GM19455 (cell line): Measurements from ENCODE around the gene CLCNKA.

Experiments
- ATAC-seq: cut with Tn5 transposase; IDR thresholded peaks from one replicate; pipeline ENCODE4 v1.9.1; 2021; ENCODE audit not compliant: unreplicated experiment

CLCNKA gene

DNA sequence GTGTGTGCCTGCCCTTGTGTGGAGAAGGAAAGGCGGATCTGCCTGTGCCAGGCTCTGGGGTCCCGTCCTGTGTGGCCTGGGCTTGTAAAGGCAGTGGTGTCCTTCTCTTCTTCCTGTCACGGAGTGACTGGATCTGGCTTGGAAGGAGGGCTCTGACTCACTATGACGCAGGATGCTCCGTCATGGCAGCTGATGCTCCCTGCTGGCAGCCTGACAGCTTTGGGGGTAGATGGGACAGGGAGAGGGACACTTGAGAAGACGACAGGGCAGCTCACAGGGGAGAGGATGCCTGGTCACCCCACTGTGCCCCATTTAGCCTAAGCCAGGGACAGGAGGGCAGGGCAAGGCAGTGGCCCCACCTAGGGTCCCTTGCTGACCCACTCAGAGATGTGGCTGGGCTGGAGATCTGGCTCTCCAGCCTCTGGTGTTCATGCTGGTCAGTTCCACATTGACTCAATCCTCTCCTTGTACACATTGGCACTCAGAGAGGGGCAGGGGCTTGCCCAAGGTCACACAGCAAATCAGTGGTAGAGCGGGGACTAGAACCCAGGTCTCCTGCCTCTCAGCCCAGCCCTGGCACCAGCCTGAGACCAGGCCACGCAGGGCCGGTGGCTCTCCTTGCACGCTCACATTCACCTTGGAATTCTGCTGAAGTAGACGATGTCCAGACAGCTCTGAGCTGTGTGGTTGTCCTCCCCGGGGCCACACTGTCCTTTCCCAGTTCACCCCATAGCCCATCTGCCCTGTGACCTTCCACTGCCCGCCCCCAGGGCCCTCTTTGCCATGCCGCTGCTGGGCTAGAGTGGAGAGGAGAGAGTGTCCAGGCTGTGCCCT, 54.4 kb downstream of the CLCNKA start:
- no peak for ATAC-seq

DNA sequence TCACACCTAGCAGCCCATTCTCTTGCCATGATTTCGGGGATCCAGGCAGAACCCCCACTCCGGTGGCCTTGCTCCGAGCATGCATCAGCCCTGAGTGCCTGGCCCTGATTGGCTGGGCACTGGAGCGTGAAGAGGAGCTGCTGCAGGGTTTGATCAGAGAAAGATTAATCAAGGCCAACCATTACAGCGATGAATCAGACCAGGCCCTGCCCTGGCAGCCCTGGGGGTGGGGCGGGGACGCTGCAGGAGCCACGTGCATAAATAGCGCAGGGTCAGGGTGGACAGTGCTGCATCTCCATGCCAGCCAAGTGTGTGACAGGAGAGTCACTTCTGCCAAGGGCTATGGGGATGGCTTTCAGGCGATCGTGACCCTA, 55.0 kb downstream of the CLCNKA start:
- no peak for ATAC-seq

DNA sequence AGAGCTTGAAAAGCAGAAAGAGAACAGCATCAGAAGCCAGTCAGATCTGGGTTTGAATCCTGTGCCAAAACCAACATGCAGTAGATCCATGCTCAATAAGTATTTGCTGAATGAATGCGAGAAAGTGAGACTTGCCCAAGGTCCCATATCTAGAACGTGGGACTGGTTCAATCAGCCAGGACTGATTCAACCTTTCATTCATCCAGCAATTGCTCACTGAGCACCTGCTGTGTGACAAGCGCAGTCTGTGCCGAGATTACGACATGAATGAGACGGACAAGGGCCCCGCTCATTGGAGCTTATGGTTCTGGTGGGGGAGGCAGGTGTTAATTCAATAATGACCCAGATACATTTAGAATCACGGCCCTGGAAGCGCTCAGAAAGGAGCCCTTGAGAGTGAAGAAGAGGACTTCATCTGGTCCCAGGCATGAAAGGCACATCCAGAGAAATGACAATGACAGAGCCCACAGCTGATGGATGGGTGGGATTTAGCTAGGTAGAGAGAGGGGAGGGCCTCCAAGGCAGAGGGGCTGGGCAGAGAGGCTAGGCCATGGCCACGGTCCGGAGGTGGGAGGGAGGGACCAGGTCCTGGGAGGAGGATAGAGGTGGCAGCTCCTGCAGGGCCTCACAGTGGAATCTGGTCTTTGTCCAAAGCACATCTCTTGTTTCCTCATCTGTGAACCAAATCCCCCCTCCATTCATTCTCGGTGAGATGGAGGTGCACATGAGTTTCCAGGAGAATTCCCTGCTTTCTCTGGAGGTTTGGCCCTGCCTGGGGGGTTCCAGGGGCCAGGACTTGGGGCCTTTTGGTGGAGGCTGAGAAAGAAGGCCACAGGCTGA, 55.8 kb downstream of the CLCNKA start:
- no peak for ATAC-seq

DNA sequence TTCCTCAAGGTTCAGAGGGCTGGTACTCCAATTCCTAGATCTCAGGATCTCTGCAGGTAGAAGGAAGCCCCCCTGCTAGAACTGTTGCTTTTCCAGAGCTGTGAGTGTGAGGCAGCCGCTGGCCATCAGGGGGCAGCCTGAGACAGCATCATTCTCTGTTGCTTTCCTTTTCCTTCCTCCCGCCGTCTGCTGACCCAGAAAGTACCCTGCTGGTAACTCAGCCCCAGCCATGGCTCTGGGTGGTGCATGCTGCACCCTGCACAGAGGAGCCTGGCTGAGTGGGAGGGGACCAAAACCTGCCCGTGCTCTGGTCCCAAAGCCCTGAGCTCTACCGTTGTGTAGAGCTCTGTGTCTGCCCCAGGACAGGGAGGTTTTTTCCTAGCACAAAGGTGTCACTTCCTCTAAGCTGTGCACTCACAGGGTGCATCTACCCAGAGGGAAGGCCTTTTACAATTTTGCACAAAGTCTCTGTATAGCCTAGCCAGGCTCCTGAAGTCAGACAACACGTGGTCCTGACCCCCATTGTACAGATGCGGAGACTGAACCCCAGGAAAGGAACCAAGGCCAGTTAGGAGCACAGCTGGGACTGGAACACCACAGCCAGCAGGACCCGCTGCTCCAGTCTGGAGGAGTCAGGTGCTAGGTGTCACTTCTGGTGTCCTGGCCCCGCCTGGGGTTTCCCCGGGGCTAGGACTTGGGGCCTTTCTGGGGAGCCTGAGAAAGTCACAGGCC, 57.3 kb downstream of the CLCNKA start:
- ATAC-seq = no peak

DNA sequence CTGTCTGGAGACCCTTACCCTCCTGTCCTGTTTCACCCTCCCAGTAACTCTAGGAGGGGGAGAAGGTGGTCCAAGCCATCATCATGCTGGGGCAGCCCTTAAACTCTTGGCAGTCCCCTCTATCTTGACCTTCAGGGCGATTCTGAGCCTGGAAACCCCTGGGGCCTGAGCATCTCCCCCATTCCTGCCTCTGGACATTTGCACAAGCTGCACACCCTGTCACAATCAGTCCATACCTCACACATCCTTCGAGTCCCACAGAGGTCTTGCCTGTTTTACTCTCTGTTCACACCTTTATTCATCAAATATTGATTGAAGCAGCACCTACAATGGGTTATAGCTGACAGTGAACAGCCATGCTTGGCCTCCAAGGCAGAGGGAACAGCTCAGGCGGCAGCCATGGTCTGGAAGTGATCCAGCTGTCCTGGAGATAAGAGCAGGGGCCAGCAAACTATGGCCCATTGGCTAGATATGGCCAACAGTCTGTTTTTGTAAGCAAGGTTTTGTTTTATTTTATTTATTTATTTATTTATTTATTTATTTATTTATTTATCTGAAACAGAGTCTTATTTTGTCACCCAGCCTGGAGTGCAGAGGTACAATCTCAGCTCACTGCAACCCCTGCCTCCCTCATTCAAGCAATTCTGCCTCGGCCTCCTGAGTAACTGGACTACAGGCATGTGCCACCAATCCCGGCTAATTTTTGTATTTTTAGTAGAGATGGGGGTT, 58.8 kb downstream of the CLCNKA start:
- no peak for ATAC-seq

DNA sequence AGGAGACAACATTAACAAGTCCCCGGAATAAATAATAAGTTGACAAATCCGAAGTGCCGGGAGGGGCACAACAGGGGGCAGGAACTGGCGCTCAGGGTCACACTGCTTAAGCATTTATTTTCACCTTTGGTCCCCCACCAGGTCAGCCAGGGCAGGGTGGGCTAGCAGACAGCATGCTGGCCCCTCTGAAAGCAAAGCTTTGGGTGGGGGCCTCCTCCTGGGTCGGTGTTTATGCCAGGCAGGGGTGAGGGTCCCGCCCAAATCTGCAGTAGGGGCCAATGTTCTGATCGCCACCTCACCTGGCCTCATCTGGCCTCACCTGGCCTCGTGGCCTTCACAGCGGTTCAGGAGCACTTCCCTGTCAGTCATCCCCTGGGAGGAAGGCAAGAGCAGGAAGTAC, 59.8 kb downstream of the CLCNKA start:
- no peak for ATAC-seq

DNA sequence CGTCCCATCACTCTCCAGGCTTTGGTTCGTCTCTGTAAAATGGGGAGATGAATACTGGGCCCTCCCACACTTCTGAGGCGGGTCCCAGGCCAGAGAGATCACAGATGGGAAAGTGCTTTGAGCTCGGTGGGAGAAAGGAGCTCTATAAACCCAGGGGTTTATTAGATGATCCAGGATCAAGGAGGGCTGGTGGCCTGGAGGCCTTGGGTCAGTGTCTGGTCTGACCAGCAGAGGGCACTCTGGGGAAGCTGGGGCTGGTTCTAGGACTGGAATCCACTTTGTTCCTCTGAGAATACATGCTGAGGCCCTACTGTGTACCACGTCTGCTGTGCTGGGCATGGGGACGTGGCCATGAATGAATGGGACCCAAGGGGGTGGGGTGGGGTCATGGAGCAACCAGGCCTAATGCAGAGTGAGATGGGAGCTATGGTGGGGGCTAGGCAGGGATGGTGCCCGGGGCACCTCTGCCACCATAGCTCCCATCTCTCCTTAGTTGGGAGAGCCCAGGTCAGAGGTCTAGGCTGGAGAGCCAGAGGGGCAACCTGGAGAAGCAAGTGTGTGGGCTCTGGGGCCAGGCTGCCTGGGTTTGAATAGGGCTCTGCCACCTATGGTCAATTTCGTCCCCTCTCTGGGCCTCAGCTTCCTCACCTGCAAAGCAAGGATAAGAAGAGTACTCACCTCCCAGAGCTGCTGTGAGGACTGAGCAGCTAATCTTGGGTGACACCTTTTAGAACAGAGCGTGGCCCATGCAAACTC, 60.6 kb downstream of the CLCNKA start:
- no peak for ATAC-seq

DNA sequence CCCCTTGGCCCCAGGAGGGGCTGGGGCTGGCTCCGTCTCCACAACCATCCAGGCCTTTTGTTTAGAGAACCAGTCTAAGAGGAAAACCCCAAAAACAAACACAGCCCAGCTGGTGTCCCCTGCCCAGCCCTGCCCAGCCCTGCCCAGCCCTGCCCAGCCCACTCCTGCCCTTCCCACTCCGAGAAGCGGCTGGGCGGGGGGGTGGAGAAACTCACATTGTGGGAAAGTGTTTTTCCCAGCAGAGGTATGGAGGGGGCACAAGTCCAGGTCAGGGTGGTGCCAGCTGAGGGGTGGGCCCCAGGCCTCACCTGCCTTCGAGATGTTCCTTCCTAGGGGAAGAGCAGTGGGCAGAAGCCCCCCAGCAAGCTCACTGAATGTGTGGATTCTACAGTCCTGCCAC, 61.6 kb downstream of the CLCNKA start:
- ATAC-seq = no peak
